ENCODE measurements around the gene VSIG4. TPM values are rescaled to one million over a fixed set of nuclear protein-coding genes. Genes with fewer than 3 reads are reported as not detected.

The VSIG4 gene
- total RNA-seq, 1 experiment from 2014 or later, result not detected

DNA sequence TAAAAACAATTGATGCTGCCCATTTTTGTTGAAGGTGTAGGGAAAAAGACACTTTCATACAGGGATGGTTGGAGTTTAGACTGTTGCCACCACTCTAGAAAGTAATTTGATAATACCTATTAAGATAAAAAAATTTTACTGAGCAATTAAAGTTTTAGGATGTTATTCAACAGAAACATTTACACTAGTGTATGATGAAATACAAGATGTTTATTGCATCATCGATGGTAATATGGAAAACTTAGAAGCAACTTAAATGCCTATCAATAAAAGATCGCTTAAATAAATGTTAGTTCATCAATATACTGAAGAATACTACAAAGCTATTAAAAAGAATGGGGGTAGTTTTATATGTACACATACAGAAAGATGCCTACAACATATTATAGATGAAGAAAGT is 9.2 kb upstream of the VSIG4 start:
- ChIA-PET POLR2A (ENCODE audit: low non-redundant PET) (no interaction called here), CTCF (no interaction called here)
- Histone ChIP-seq H3K4me3 (ENCODE audit: low read depth, low read length, poor library complexity, severe bottlenecking) (no peak overlapping the region), H3K27me3 (replicated peaks; ENCODE audit: insufficient read depth, low read depth, low read length, poor library complexity) (no peaks in the 10 kb centered on the region), H3K36me3 (ENCODE audit: insufficient read depth, low read length, poor library complexity, severe bottlenecking) (no peaks in the 10 kb centered on the region), H3K9me3 (ENCODE audit: low read depth, low read length, poor library complexity, severe bottlenecking) (no peaks in the 10 kb centered on the region), H3K4me1 (ENCODE audit: insufficient read depth, low read length, poor library complexity, severe bottlenecking) (no peaks in the 10 kb centered on the region), H3K27ac (ENCODE audit: low read depth, low read length, poor library complexity, severe bottlenecking) (no peak overlapping the region)
- intact Hi-C loops (cut with micrococcal nuclease; ENCODE audit: unreplicated experiment), result no loop called here
- no TSS peak for BruUV-seq (replicated peaks)
- no peak for TF ChIP-seq EZH2 (IDR thresholded peaks at IDR 0.05; ENCODE audit: borderline replicate concordance, low read depth, low read length, poor library complexity, severe bottlenecking)
- no peak for TF ChIP-seq CTCF (conservative IDR thresholded peaks at IDR 0.05; ENCODE audit: low read depth, low read length)
- DNase-seq (ENCODE audit: low spot score), result no peak

GRCh38 chrX:66046612-66047235 is 6.8 kb upstream of the VSIG4 start:
- TF ChIP-seq CTCF (conservative IDR thresholded peaks at IDR 0.05; ENCODE audit: low read depth, low read length), result no peak
- TF ChIP-seq EZH2 (IDR thresholded peaks at IDR 0.05; ENCODE audit: borderline replicate concordance, low read depth, low read length, poor library complexity, severe bottlenecking), result no peak
- ChIA-PET POLR2A (ENCODE audit: low non-redundant PET) (no interaction called here), CTCF (no interaction called here)
- Histone ChIP-seq H3K4me3 (ENCODE audit: low read depth, low read length, poor library complexity, severe bottlenecking) (no peak overlapping the region), H3K36me3 (ENCODE audit: insufficient read depth, low read length, poor library complexity, severe bottlenecking) (no peaks in the 10 kb centered on the region), H3K27ac (ENCODE audit: low read depth, low read length, poor library complexity, severe bottlenecking) (no peak overlapping the region), H3K4me1 (ENCODE audit: insufficient read depth, low read length, poor library complexity, severe bottlenecking) (no peaks in the 10 kb centered on the region), H3K27me3 (replicated peaks; ENCODE audit: insufficient read depth, low read depth, low read length, poor library complexity) (no peaks in the 10 kb centered on the region), H3K9me3 (ENCODE audit: low read depth, low read length, poor library complexity, severe bottlenecking) (no peaks in the 10 kb centered on the region)
- no TSS peak for BruUV-seq (replicated peaks)
- DNase-seq (ENCODE audit: low spot score), result no peak
- intact Hi-C loops (cut with micrococcal nuclease; ENCODE audit: unreplicated experiment), result no loop called here

DNA sequence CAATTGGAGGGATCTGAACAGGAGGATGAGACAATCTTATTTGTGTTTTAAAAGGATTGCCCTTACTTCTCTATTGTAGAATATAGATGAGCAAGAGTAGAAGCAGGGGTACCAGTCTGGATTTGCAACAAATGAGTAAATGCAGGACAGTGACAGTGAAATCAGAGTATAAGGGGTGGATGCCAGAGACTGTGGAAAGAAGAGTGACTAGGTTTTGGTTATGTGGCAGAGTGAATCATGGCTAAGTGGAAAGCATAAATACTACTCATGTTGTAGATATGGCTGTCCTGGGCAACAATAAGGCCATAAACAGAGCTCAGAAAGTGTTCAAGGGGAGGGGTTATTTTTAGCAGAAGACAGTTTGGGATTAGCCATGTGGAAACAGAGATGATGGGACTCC is 6.0 kb upstream of the VSIG4 start:
- no peak for TF ChIP-seq CTCF (conservative IDR thresholded peaks at IDR 0.05; ENCODE audit: low read depth, low read length)
- TF ChIP-seq EZH2 (IDR thresholded peaks at IDR 0.05; ENCODE audit: borderline replicate concordance, low read depth, low read length, poor library complexity, severe bottlenecking), result no peak
- no peaks in the 10 kb centered on the region for H3K36me3 ChIP-seq (ENCODE audit: insufficient read depth, low read length, poor library complexity, severe bottlenecking)
- DNase-seq (ENCODE audit: low spot score), result no peak
- ChIA-PET POLR2A (ENCODE audit: low non-redundant PET) (no interaction called here), CTCF (no interaction called here)
- no peaks in the 10 kb centered on the region for H3K4me1 ChIP-seq (ENCODE audit: insufficient read depth, low read length, poor library complexity, severe bottlenecking)
- no TSS peak for BruUV-seq (replicated peaks)
- H3K27me3 ChIP-seq (replicated peaks; ENCODE audit: insufficient read depth, low read depth, low read length, poor library complexity), result no peaks in the 10 kb centered on the region
- H3K4me3 ChIP-seq (ENCODE audit: low read depth, low read length, poor library complexity, severe bottlenecking), result no peak overlapping the region
- no peaks in the 10 kb centered on the region for H3K9me3 ChIP-seq (ENCODE audit: low read depth, low read length, poor library complexity, severe bottlenecking)
- H3K27ac ChIP-seq (ENCODE audit: low read depth, low read length, poor library complexity, severe bottlenecking), result no peak overlapping the region
- intact Hi-C loops (cut with micrococcal nuclease; ENCODE audit: unreplicated experiment), result no loop called here
